SK-N-SH treated with all-trans-retinoic acid at 6 μM for 48 hours (cell line): Measurements from ENCODE around the gene WBP2.

Experiments
- ATAC-seq: fragments of 200-7000 bp; cut with Tn5 transposase; 3 replicates; pipeline ENCODE4 v1.9.1; 2020; ENCODE audit warnings: mild to moderate bottlenecking, moderate library complexity
- ARNTL ChIP-seq: fragments of 450-650 bp; formaldehyde crosslinking; IDR thresholded peaks from 2 replicates; pipeline ENCODE4 v1.5.0; 2020; ENCODE audit warnings: low read depth, mild to moderate bottlenecking, moderate library complexity, borderline replicate concordance
- BACH2 ChIP-seq: fragments of 250-450 bp; sonication (Bioruptor Pico); IDR thresholded peaks from 2 replicates; pipeline ENCODE4 v1.9.0; 2021; ENCODE audit warnings: mild to moderate bottlenecking, borderline replicate concordance
- CSDC2 ChIP-seq: fragments of 250-450 bp; sonication (Bioruptor Pico); IDR thresholded peaks from 2 replicates; pipeline ENCODE4 v1.5.0; 2020; ENCODE audit warnings: mild to moderate bottlenecking, moderate library complexity
- CSRNP3 ChIP-seq: fragments of 250-450 bp; sonication (Bioruptor Pico); IDR thresholded peaks from 2 replicates; pipeline ENCODE4 v1.5.1; 2021; ENCODE audit warnings: mild to moderate bottlenecking, moderate library complexity
- ESRRG ChIP-seq: fragments of 250-450 bp; sonication (Bioruptor Pico); IDR thresholded peaks from 2 replicates; pipeline ENCODE4 v1.6.1; 2021; ENCODE audit warnings: mild to moderate bottlenecking
- GLIS3 ChIP-seq: fragments of 250-450 bp; sonication (Bioruptor Pico); IDR thresholded peaks from 2 replicates; pipeline ENCODE4 v1.5.0; 2020; ENCODE audit warnings: mild to moderate bottlenecking, moderate library complexity
- ISL1 ChIP-seq: fragments of 250-450 bp; sonication (Bioruptor Pico); IDR thresholded peaks from 2 replicates; pipeline ENCODE4 v2.1.2; 2022; ENCODE audit warnings: mild to moderate bottlenecking, moderate library complexity
- PPARA ChIP-seq: fragments of 250-450 bp; sonication (Bioruptor Pico); IDR thresholded peaks from 2 replicates; pipeline ENCODE4 v1.5.0; 2020; ENCODE audit warnings: mild to moderate bottlenecking, borderline replicate concordance
- RARB ChIP-seq: fragments of 250-450 bp; sonication (Bioruptor Pico); IDR thresholded peaks from 2 replicates; pipeline ENCODE4 v1.8.0; 2021; ENCODE audit warnings: mild to moderate bottlenecking, moderate library complexity
- SNAI2 ChIP-seq: fragments of 250-450 bp; sonication (Bioruptor Pico); IDR thresholded peaks from 2 replicates; pipeline ENCODE4 v1.5.0; 2020; ENCODE audit warnings: mild to moderate bottlenecking, moderate library complexity
- TCF4 ChIP-seq: fragments of 250-450 bp; sonication (Bioruptor Pico); IDR thresholded peaks from 2 replicates; pipeline ENCODE4 v1.8.0; 2021; ENCODE audit warnings: mild to moderate bottlenecking, moderate library complexity, borderline replicate concordance
- TOX ChIP-seq: fragments of 250-450 bp; sonication (Bioruptor Pico); IDR thresholded peaks from 2 replicates; pipeline ENCODE4 v1.8.0; 2021; ENCODE audit warnings: mild to moderate bottlenecking, moderate library complexity, borderline replicate concordance
- ZC3H10 ChIP-seq: fragments of 250-450 bp; sonication (Bioruptor Pico); IDR thresholded peaks from 2 replicates; pipeline ENCODE4 v1.5.1; 2021; ENCODE audit warnings: mild to moderate bottlenecking, moderate library complexity
- ZFP3 ChIP-seq: fragments of 250-450 bp; sonication (Bioruptor Pico); IDR thresholded peaks from 2 replicates; pipeline ENCODE4 v1.5.0; 2020; ENCODE audit warnings: mild to moderate bottlenecking, moderate library complexity
- ZFP30 ChIP-seq: fragments of 450-650 bp; formaldehyde crosslinking; IDR thresholded peaks from 2 replicates; pipeline ENCODE4 v1.5.0; 2022; ENCODE audit warnings: mild to moderate bottlenecking, moderate library complexity
- ZNF565 ChIP-seq: fragments of 450-650 bp; formaldehyde crosslinking; conservative IDR thresholded peaks from 2 replicates; pipeline ENCODE4 v1.5.0; 2020; ENCODE audit warnings: low read depth, mild to moderate bottlenecking, moderate library complexity
- ZNF70 ChIP-seq: fragments of 450-650 bp; formaldehyde crosslinking; IDR thresholded peaks from 2 replicates; pipeline ENCODE4 v1.5.0; 2020; ENCODE audit warnings: mild to moderate bottlenecking, moderate library complexity
- ZNF8 ChIP-seq: fragments of 450-650 bp; formaldehyde crosslinking; IDR thresholded peaks from 2 replicates; pipeline ENCODE4 v1.5.0; 2020; ENCODE audit warnings: mild to moderate bottlenecking, moderate library complexity
- TF ChIP-seq, protein P1 (sequence below): fragments of 250-450 bp; sonication (Bioruptor Pico); IDR thresholded peaks from 2 replicates; pipeline ENCODE4 v1.5.0; 2020; ENCODE audit warnings: mild to moderate bottlenecking, moderate library complexity
- TF ChIP-seq, protein P2 (sequence below): fragments of 250-450 bp; sonication (Bioruptor Pico); IDR thresholded peaks from 2 replicates; pipeline ENCODE4 v1.5.1; 2020; ENCODE audit warnings: low read depth, mild to moderate bottlenecking, moderate library complexity
- TF ChIP-seq, protein P3 (sequence below): fragments of 250-450 bp; sonication (Bioruptor Pico); IDR thresholded peaks from 2 replicates; pipeline ENCODE4 v1.8.0; 2021; ENCODE audit warnings: low read depth, mild to moderate bottlenecking, moderate library complexity, borderline replicate concordance
- TF ChIP-seq, protein P4 (sequence below): fragments of 250-450 bp; sonication (Bioruptor Pico); IDR thresholded peaks from 2 replicates; pipeline ENCODE4 v1.8.0; 2020; ENCODE audit warnings: mild to moderate bottlenecking, moderate library complexity, borderline replicate concordance

WBP2 gene

DNA sequence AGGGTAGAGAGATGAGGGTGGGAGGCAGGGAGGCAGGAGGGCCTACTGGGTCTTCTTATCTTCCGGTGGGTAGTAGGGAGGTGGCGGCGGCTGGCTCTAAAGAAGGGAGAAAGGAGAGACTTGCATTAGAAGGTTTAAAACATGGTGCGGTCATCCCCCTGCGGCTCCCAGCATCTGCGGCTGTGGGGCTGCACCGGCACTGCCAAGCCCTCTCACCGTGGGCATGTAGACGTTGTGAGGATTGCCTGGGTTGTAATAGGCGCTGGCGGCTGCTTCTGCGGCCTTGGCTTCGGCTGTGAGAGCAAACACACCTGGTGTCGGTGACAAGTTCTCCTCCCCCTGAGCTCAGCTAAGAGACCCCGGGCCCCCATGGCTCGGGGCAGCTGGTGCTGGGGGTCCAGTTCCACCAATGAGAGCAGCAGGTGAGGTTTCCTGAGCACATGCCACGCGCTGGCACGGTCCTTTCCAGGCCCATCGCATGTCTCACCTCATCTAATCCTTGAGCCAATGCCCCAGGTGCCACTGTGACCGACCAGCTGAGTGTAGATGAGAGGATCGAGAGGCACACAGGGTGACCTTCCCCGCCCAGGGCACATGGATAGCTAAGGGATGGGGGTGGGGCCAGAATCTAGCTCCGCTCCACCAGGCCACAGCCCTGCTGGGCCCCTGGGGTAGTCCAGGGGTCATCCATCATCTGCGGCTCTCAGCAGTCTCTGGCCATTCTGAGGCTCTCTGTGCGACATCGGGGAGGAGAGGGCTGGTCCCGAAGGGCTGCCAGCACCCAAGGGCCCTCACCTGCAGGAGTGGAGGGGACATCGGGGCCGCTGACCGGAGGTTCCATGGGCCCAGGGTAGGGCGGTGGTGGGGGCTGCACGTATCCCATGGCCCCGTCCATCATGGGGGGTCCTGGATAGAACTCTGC lies 8.2 kb downstream of the WBP2 start:
- ATAC-seq, result no peak
- TF ChIP-seq CSDC2 (no peak), ZNF8 (no peak), ZC3H10 (no peak), TOX (no peak), BACH2 (CRISPR knock-in tag) (no peak), SNAI2 (CRISPR knock-in tag) (no peak), ZNF70 (no peak)

DNA sequence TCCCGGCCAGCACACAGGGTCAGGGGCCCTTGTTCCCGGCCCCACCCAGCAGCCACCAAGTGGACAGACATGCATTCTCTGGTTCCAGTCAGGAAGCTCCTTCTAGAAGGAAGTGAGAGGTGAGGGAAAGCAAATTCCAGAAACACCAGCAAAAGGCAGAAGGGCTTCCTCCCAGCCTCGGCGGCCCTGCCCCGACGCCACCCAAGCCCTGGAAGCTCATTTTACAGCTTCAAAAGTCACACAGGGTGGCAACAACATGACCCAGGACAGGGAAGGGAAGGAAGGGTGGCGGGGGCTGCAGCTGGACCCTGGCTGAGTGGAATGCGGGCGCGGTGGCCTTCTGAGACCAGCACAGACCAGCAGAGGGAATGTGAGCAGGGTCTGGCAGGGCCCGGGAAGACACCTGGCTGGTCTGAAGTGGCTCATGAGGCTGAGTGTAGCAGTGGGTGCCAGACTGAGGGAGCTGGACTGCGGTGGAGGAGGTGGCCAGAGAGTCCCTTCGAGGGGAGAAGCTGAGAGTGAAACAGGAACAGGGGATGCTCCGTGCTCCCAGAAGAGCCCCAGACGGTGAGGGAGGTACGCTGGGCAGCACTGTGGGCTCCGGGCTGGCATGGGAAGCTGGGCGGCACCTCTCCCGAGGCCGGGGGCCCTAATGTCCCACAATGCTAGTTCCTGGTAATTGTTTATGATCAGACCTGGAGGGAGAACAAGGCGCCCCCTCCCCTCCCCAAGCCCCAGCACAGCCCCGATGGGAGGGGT lies 9.0 kb downstream of the WBP2 start:
- ATAC-seq, result no peak
- TF ChIP-seq ZNF8, result no peak
- TF ChIP-seq ZC3H10, result no peak
- no peak for TF ChIP-seq ARNTL (CRISPR knock-in tag)
- no peak for TF ChIP-seq CSRNP3
- no peak for TF ChIP-seq BACH2 (CRISPR knock-in tag)
- TF ChIP-seq, protein P1, sequence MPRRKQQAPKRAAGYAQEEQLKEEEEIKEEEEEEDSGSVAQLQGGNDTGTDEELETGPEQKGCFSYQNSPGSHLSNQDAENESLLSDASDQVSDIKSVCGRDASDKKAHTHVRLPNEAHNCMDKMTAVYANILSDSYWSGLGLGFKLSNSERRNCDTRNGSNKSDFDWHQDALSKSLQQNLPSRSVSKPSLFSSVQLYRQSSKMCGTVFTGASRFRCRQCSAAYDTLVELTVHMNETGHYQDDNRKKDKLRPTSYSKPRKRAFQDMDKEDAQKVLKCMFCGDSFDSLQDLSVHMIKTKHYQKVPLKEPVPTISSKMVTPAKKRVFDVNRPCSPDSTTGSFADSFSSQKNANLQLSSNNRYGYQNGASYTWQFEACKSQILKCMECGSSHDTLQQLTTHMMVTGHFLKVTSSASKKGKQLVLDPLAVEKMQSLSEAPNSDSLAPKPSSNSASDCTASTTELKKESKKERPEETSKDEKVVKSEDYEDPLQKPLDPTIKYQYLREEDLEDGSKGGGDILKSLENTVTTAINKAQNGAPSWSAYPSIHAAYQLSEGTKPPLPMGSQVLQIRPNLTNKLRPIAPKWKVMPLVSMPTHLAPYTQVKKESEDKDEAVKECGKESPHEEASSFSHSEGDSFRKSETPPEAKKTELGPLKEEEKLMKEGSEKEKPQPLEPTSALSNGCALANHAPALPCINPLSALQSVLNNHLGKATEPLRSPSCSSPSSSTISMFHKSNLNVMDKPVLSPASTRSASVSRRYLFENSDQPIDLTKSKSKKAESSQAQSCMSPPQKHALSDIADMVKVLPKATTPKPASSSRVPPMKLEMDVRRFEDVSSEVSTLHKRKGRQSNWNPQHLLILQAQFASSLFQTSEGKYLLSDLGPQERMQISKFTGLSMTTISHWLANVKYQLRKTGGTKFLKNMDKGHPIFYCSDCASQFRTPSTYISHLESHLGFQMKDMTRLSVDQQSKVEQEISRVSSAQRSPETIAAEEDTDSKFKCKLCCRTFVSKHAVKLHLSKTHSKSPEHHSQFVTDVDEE, result no peak
- no peak for TF ChIP-seq PPARA (CRISPR knock-in tag)
- no peak for TF ChIP-seq TOX
- no peak for TF ChIP-seq ESRRG (CRISPR knock-in tag)
- no peak for TF ChIP-seq ZNF565 (CRISPR knock-in tag)
- TF ChIP-seq, protein P2, sequence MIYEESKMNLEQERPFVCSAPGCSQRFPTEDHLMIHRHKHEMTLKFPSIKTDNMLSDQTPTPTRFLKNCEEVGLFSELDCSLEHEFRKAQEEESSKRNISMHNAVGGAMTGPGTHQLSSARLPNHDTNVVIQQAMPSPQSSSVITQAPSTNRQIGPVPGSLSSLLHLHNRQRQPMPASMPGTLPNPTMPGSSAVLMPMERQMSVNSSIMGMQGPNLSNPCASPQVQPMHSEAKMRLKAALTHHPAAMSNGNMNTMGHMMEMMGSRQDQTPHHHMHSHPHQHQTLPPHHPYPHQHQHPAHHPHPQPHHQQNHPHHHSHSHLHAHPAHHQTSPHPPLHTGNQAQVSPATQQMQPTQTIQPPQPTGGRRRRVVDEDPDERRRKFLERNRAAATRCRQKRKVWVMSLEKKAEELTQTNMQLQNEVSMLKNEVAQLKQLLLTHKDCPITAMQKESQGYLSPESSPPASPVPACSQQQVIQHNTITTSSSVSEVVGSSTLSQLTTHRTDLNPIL (CRISPR knock-in tag), result no peak
- TF ChIP-seq CSDC2, result no peak
- no peak for TF ChIP-seq TCF4 (CRISPR knock-in tag)
- TF ChIP-seq SNAI2 (CRISPR knock-in tag), result no peak
- no peak for TF ChIP-seq ZFP30 (CRISPR knock-in tag)
- TF ChIP-seq ZNF70, result no peak
- TF ChIP-seq, all 23 proteins: peak for 0

- peak; percentile 87 for ATAC-seq
- no peak for TF ChIP-seq ISL1 (CRISPR knock-in tag)
- TF ChIP-seq ZFP30 (CRISPR knock-in tag), result 0 out of 2 replicates have a peak, but pooled peaks have one; percentile 6
These were observed 9.9 kb downstream of the WBP2 start for GRCh38 chr17:75845058-75845711.

GRCh38 chr17:75844530-75845057 lies 10.5 kb downstream of the WBP2 start:
- ATAC-seq, result peak; percentile 9
- TF ChIP-seq ZC3H10 (no peak), RARB (CRISPR knock-in tag) (no peak), BACH2 (CRISPR knock-in tag) (no peak), GLIS3 (CRISPR knock-in tag) (no peak), SNAI2 (CRISPR knock-in tag) (no peak), ESRRG (CRISPR knock-in tag) (no peak), ISL1 (CRISPR knock-in tag) (no peak), ZNF8 (no peak), CSRNP3 (no peak), ZNF70 (no peak), ZFP30 (CRISPR knock-in tag) (no peak), ZFP3 (CRISPR knock-in tag) (no peak), ZNF565 (CRISPR knock-in tag) (no peak)
- TF ChIP-seq, protein P3, sequence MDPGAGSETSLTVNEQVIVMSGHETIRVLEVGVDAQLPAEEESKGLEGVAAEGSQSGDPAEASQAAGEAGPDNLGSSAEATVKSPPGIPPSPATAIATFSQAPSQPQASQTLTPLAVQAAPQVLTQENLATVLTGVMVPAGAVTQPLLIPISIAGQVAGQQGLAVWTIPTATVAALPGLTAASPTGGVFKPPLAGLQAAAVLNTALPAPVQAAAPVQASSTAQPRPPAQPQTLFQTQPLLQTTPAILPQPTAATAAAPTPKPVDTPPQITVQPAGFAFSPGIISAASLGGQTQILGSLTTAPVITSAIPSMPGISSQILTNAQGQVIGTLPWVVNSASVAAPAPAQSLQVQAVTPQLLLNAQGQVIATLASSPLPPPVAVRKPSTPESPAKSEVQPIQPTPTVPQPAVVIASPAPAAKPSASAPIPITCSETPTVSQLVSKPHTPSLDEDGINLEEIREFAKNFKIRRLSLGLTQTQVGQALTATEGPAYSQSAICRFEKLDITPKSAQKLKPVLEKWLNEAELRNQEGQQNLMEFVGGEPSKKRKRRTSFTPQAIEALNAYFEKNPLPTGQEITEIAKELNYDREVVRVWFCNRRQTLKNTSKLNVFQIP (CRISPR knock-in tag), result no peak
- TF ChIP-seq, protein P4, sequence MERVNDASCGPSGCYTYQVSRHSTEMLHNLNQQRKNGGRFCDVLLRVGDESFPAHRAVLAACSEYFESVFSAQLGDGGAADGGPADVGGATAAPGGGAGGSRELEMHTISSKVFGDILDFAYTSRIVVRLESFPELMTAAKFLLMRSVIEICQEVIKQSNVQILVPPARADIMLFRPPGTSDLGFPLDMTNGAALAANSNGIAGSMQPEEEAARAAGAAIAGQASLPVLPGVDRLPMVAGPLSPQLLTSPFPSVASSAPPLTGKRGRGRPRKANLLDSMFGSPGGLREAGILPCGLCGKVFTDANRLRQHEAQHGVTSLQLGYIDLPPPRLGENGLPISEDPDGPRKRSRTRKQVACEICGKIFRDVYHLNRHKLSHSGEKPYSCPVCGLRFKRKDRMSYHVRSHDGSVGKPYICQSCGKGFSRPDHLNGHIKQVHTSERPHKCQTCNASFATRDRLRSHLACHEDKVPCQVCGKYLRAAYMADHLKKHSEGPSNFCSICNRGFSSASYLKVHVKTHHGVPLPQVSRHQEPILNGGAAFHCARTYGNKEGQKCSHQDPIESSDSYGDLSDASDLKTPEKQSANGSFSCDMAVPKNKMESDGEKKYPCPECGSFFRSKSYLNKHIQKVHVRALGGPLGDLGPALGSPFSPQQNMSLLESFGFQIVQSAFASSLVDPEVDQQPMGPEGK (CRISPR knock-in tag), result no peak
